Right lobe of liver (tissue), 6 donors: ENCODE measurements around the gene DNMT3L. TPM values are rescaled to one million over a fixed set of nuclear protein-coding genes. Genes with fewer than 3 reads are reported as not detected.

ENCODE experiments used
- ATAC-seq, 4 donors: fragments of 200-7000 bp; cut with Tn5 transposase; one replicate each; pipeline ENCODE4 v1.9.1; 2020; ENCODE audit warnings: mild to moderate bottlenecking in 4 of 4, moderate library complexity in 4 of 4
- DNase-seq, 3 donors: peaks; one replicate each; pipeline ENCODE4 v3.0.0-alpha.2; 2020
- H3K27ac ChIP-seq, 3 donors: fragments of 200-600 bp; one replicate each; pipeline ENCODE4 v1.8.0; 2022
- H3K27me3 ChIP-seq, 2 donors: fragments of 200-600 bp; one replicate each; pipeline ENCODE4 v1.8.0; 2022
- H3K36me3 ChIP-seq, 4 donors: fragments of 200-600 bp; sonication (generic) in 1 of 4; one replicate each; pipeline versions ENCODE4 v1.5.1 to v1.8.0; 2017 to 2022; ENCODE audit warnings: control low read depth in 1 of 4
- H3K4me1 ChIP-seq, 4 donors: fragments of 200-600 bp; sonication (generic) in 1 of 4; one replicate each; pipeline versions ENCODE4 v1.5.1 to v1.8.0; 2017 to 2022; ENCODE audit warnings: control low read depth in 1 of 4
- H3K4me3 ChIP-seq, 3 donors: fragments of 200-600 bp; one replicate each; pipeline ENCODE4 v1.8.0; 2022
- H3K9me3 ChIP-seq, 4 donors: fragments of 200-600 bp; sonication (generic) in 1 of 4; one replicate each; pipeline versions ENCODE4 v1.5.1 to v1.8.0; 2017 to 2022; ENCODE audit warnings: control low read depth in 1 of 4
- CTCF ChIP-seq, 4 donors: fragments of 200-600 bp in 3 of 4; fragments of 450-650 bp in 1 of 4; IDR thresholded peaks; one replicate each; pipeline versions ENCODE4 v1.5.1 to v1.8.0; 2016 to 2022; ENCODE audit warnings: antibody characterized with exemption in 4 of 4, mild to moderate bottlenecking in 2 of 4
- POLR2A ChIP-seq: fragments of 450-650 bp; IDR thresholded peaks from one replicate; pipeline ENCODE4 v1.6.1; 2017; ENCODE audit warnings: antibody characterized with exemption, mild to moderate bottlenecking
- WGBS: methylation state at CpG from one replicate; pipeline ENCODE4 v1.1.6; 2018; ENCODE audit warnings: low coverage, low lambda C conversion rate; ENCODE audit not compliant: insufficient coverage; ENCODE audit errors: missing lambda C conversion rate; 5-methylcytosine and 5-hydroxymethylcytosine counted together
- intact Hi-C, 2 donors: fragments of 100-400 bp; cut with DNase I; formaldehyde crosslinking; loops; one replicate each; pipeline versions ENCODE4 v1.11.2 to v1.14.1; 2022
- long read RNA-seq: library from polyadenylated mRNA; unstranded; transcript quantifications from one replicate; pipeline ENCODE4 v2.0.0, GENCODE V29; 2019
- total RNA-seq, 6 experiments: library from RNA; depleted of rRNA in 2 of 6; stranded (reverse); fragments of >200 nt in 2 of 6; fragmentation: NEBNext Ultra II Directional in 3 of 6; extraction: Animal tissue kit (Norgen Biotek cat#: 25700) in 3 of 6; gene quantifications; one replicate each; pipeline versions ENCODE4 v1.1.0 to v1.2.4, GENCODE V29; 2016 to 2023
- donor health status: DM: no; HTN: yes; CAD: no.
- donor health status: DM: no; HTN: no; CAD: no.
- donor health status: DM: no; HTN: no; CAD: no.
- donor health status: DM: no; HTN: yes; CAD: no.
- donor health status: DM: no; HTN: yes; CAD: no.

DNMT3L gene
- total RNA-seq, result 1 to 10 TPM in 2 of 6 experiments, under 1 TPM in 1, not detected in 3; 0.29 to 2.3 (median 1.4) TPM
- long read RNA-seq, partial matches to known transcripts, result 2 of 2 reads
- long read RNA-seq, other reads (novel, unspliced or antisense), result 0 of 2 reads

- TF ChIP-seq POLR2A, result no peak
- no peak for TF ChIP-seq CTCF (IDR thresholded peaks at IDR 0.05)
- no peak within 1 kb of the TSS for H3K4me3 ChIP-seq
- DNase-seq, result peak in 1 of 3 donors; percentile 45
- no peaks in the 10 kb centered on the region for H3K36me3 ChIP-seq
- H3K9me3 ChIP-seq, result no peaks in the 10 kb centered on the region
- H3K27me3 ChIP-seq, result no peaks in the 10 kb centered on the region
- H3K27ac ChIP-seq, result no peak within 1 kb of the TSS
- WGBS, result 50% methylated on average over 16 of the region's 19 CpGs
- intact Hi-C loops, result no loop called here
- no peaks in the 10 kb centered on the region for H3K4me1 ChIP-seq
- ATAC-seq, result no peak
Measured at GRCh38 chr21:44261675-44262295, at the start of gene DNMT3L. TSS of gene DNMT3L (minus strand) at chr21:44261897. CDS start at chr21:44261259, 638 bp downstream.

GRCh38 chr21:44310628-44311507 lies 49.2 kb upstream of the DNMT3L start:
- Histone ChIP-seq H3K27me3 (no peaks in the 10 kb centered on the region), H3K36me3 (peaks cover 0 to 39% (median 5%) of the 10 kb centered on the region in 4 donors), H3K9me3 (no peaks in the 10 kb centered on the region), H3K4me3 (no peak overlapping the region), H3K27ac (no peak overlapping the region), H3K4me1 (no peaks in the 10 kb centered on the region)
- no peak for ATAC-seq
- intact Hi-C loops, result no loop called here
- WGBS, result 89% methylated on average over 7 of the region's 28 CpGs
- TF ChIP-seq POLR2A, result no peak
- no peak for TF ChIP-seq CTCF (IDR thresholded peaks at IDR 0.05)
- no peak for DNase-seq

- ATAC-seq (no peak), DNase-seq (no peak)
- TF ChIP-seq POLR2A (no peak), CTCF (IDR thresholded peaks at IDR 0.05) (no peak)
- H3K36me3 ChIP-seq, result peaks cover 0 to 21% (median 0%) of the 10 kb centered on the region in 4 donors
- no peaks in the 10 kb centered on the region for H3K9me3 ChIP-seq
- no peak overlapping the region for H3K27ac ChIP-seq
- intact Hi-C loops, result no loop called here
- peaks cover 0 to 22% (median 7%) of the 10 kb centered on the region in 4 donors for H3K4me1 ChIP-seq
- H3K4me3 ChIP-seq, result no peak overlapping the region
- no peaks in the 10 kb centered on the region for H3K27me3 ChIP-seq
- WGBS, result 96% methylated on average over 5 of the region's 21 CpGs
Measured at GRCh38 chr21:44306936-44307704, 45.4 kb upstream of the DNMT3L start.

- H3K9me3 ChIP-seq, result no peaks in the 10 kb centered on the region
- no peak overlapping the region for H3K4me3 ChIP-seq
- 80% methylated on average over 1 of the region's 9 CpGs for WGBS
- peaks cover 0 to 7% (median 0%) of the 10 kb centered on the region in 4 donors for H3K36me3 ChIP-seq
- peaks cover 0 to 36% (median 12%) of the 10 kb centered on the region in 4 donors for H3K4me1 ChIP-seq
- DNase-seq (no peak), ATAC-seq (no peak)
- intact Hi-C loops, result no loop called here
- no peak for TF ChIP-seq CTCF (IDR thresholded peaks at IDR 0.05)
- no peak for TF ChIP-seq POLR2A
- H3K27me3 ChIP-seq, result no peaks in the 10 kb centered on the region
- no peak overlapping the region for H3K27ac ChIP-seq
Measured at GRCh38 chr21:44305691-44306090, 44.0 kb upstream of the DNMT3L start.
